OCI-LY7 (cell line): ENCODE data around the gene WASF3.

Source experiments
- EZH2phosphoT487 ChIP-seq: fragments of 200-600 bp; sonication (generic); IDR thresholded peaks from 2 replicates; pipeline ENCODE4 v1.6.1; 2018; ENCODE audit warnings: low read depth, borderline replicate concordance, mild to moderate bottlenecking, mixed run types, antibody characterized with exemption, low read length, moderate library complexity, mixed read lengths
- TF ChIP-seq, protein P1 (sequence below): fragments of 200-600 bp; sonication (generic); conservative IDR thresholded peaks from 2 replicates; pipeline ENCODE4 v1.5.1; 2014; ENCODE audit warnings: mild to moderate bottlenecking, antibody characterized with exemption, low read length, moderate library complexity, mixed read lengths

DNA sequence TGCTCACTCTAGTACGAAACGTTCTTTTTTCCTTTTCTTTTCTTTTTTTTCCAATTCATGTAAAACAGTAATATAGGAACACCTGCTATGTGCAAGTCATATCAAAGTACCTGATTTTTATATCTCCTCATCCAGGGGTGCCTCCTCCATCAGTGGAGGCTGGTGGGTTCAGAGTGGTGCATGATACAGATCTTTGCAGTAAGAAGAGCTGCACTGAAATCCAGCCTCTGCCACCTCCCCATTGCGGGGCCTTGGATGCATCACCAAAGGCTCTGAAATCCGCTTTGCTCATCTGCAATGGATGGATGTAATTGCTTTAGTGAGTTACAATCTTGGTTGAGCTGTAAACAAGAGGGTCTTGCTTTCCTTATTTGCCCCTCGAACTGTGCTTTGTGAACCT lies 164.8 kb downstream of the WASF3 start:
- TF ChIP-seq, protein P1, sequence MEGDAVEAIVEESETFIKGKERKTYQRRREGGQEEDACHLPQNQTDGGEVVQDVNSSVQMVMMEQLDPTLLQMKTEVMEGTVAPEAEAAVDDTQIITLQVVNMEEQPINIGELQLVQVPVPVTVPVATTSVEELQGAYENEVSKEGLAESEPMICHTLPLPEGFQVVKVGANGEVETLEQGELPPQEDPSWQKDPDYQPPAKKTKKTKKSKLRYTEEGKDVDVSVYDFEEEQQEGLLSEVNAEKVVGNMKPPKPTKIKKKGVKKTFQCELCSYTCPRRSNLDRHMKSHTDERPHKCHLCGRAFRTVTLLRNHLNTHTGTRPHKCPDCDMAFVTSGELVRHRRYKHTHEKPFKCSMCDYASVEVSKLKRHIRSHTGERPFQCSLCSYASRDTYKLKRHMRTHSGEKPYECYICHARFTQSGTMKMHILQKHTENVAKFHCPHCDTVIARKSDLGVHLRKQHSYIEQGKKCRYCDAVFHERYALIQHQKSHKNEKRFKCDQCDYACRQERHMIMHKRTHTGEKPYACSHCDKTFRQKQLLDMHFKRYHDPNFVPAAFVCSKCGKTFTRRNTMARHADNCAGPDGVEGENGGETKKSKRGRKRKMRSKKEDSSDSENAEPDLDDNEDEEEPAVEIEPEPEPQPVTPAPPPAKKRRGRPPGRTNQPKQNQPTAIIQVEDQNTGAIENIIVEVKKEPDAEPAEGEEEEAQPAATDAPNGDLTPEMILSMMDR, result no peak
- TF ChIP-seq EZH2phosphoT487, result no peak
